Right hindlimb (tissue), 1 donor: ENCODE results near the gene PTGDS.
A peak's percentile ranks its signal among the peaks of the same experiment; 100 is the strongest.

Experiments used
- DNase-seq: peaks from one replicate; pipeline ENCODE4 v3.0.0-alpha.2; 2018

The PTGDS gene

GRCh38 chr9:137026828-137027227 is 49.5 kb downstream of the PTGDS start:
- no peak for DNase-seq

DNA sequence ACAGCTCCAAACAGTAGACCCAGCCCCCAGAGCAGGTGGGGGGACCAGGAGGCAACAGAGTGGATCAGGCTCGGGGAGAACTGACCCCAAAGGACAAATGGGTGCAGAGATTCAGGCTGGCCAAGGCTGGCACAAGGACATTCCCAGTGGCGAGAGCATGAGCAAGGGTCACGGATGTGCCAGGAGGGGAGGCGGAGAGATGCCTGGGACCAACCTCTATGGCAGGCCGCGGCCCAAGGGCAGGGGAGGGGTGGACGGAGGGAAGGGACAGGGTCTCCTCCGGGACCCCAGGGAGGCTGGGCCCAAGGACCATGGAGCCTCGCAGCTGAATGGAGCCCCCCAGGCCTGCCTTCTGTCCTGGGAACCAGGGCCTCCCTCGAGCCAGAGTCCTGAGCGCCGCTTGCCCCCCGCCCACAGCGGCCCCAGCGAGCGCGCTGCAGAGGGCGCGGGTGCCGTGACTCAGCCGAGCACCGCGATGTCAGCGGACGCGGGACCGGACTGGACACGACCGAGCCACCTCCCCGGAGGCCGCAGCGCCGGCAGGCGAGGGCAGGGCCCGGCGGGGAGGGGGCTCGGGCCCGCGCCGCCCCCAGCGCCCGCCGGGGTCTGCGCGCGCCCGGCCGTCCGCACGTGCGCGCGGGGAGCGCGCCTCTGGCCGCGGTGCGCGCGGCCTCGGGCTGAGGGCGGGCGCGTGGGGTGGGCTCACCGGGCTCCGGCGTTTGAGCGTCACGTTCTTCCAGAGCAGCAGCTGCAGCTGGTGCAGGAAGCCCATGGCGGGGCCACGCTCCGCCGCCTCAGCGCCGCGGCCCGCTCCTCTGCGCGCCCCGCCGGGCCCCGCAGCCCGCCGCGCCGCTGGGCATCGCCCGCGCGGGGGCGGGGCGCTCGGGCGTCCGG is 50.3 kb downstream of the PTGDS start, which contains the start of gene ABCA2:
Gene ABCA2, minus strand, starts transcription at position 869 of the 894 bp plus-strand sequence. Its CDS starts 97 bp downstream, at position 772.
- DNase-seq: peak; percentile 54

DNA sequence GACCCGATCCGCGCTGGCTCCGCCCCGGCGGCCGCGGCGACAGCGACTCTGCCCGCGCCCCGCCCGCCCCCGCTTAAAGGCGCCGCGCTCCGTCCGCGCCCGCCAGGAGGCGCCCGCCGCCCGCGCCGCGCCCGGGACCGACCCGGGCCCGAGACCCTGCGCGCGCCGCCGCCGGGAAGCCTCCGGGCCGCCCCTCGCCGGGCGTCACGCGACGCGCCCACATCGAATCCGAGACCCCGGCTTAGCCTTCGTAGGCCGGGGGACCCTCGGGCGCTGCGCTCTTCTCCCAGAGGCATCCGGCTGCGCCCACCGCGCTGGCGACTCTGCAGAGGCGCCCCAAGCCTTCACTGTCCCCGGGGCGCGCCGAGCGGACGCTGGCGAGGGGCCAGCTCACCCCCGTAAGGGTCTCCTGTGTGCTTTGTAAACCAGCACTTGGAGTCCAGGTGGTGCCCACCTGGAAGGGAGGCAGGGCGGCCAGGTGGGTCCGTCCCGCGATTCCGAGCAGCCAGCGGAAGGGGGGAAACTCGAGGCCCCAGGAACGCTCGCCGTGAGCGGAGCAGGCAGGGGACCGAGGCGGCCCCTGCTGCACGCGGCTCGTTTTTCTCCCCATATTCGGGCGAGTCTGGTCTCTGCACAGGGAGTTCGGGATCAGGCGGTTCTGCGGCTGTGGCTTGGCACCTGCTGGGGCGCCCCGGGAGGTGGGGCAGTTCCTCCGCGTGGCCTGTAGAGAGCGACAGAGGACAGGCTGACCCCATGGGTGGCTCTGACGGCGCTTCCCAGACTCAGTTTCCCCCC is 51.2 kb downstream of the PTGDS start:
- DNase-seq: peak; percentile 60

DNA sequence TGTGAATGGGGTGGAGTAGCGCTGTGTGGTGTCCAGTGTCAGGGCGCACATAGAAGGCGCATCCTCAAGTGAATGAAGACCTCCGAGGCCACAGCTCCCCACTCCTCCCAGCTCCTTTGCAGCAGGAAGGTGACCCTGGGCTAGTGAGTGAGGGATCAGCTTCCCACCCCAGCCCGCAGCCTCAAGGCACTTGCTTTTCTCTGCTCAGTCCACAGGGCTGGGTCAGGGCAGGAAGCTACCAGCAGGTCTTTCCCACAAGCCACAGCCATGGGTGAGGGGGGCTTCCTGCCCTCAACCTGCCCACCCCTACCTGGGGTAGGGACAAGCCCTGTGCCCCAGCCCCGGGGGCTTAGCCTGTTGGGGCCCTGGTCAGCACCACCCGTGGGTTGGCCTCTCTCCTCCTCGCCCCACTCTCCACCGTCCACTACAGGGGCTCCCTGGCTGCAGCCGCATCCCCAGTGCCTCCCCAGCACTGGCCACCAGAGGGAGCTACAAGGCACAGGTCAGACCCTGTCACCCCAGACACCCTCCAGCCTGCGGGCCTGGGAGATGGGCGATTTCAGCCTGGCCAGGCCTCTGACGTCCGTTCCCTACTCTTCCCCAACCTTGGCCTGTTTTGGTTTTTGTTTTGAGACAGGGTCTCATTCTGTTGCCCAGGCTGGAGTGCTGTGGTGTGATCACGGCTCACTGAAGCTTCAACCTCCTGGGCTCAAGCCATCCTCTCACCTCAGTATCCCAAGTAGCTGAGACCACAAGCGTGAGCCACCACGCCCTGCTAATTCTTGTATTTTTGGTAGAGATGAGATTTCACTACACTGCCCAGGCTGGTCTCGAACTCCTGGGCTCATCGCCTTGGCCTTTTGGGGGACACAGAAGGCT is 52.0 kb downstream of the PTGDS start:
- DNase-seq: peak; percentile 73

- DNase-seq: no peak
Observed at GRCh38 chr9:137030006-137030405, 52.7 kb downstream of the PTGDS start.

GRCh38 chr9:137030538-137031527 is 53.5 kb downstream of the PTGDS start:
- DNase-seq: no peak
